Gastroesophageal sphincter (tissue), 3 donors: ENCODE results near the gene CCDC190.

Source experiments
- POLR2A ChIP-seq, 2 donors: fragments of 450-650 bp; IDR thresholded peaks; one replicate each; pipeline ENCODE4 v1.6.1; 2017; ENCODE audit warnings: antibody characterized with exemption in 2 of 2, mild to moderate bottlenecking in 2 of 2, moderate library complexity in 1 of 2
- POLR2AphosphoS5 ChIP-seq: sonication (generic); formaldehyde crosslinking; IDR thresholded peaks from one replicate; pipeline ENCODE4 v1.6.1; 2017; ENCODE audit warnings: antibody characterized with exemption
- TF ChIP-seq, protein P1 (sequence below), 4 experiments: fragments of 200-600 bp in 2 of 4; fragments of 450-650 bp in 2 of 4; sonication (generic) in 1 of 4; IDR thresholded peaks; one replicate each; pipeline ENCODE4 v1.5.1; 2017 to 2019; ENCODE audit warnings: antibody characterized with exemption in 4 of 4, mild to moderate bottlenecking in 2 of 4, moderate library complexity in 2 of 4

DNA sequence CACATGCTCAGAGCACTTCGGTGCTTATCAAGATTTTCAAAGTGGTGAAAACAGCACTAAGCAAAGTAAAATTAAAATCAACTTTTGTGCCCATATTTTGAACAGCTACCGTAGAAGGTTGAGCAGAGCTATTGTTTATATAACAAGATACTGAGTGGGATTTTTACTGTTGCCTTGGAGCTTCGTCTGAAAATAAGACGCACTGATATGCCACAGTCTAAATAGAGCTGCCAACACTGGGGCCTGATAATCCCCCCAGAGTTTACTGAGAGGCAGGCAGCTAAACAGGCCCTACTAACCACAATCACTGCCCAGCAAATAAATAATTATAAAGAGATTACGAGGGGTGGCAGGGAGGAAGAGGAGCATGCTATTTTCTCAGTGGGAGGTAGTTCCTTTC lies 650 bp upstream of the CCDC190 start:
- TF ChIP-seq, protein P1, sequence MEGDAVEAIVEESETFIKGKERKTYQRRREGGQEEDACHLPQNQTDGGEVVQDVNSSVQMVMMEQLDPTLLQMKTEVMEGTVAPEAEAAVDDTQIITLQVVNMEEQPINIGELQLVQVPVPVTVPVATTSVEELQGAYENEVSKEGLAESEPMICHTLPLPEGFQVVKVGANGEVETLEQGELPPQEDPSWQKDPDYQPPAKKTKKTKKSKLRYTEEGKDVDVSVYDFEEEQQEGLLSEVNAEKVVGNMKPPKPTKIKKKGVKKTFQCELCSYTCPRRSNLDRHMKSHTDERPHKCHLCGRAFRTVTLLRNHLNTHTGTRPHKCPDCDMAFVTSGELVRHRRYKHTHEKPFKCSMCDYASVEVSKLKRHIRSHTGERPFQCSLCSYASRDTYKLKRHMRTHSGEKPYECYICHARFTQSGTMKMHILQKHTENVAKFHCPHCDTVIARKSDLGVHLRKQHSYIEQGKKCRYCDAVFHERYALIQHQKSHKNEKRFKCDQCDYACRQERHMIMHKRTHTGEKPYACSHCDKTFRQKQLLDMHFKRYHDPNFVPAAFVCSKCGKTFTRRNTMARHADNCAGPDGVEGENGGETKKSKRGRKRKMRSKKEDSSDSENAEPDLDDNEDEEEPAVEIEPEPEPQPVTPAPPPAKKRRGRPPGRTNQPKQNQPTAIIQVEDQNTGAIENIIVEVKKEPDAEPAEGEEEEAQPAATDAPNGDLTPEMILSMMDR (IDR thresholded peaks at IDR 0.05) = no peak
- TF ChIP-seq POLR2AphosphoS5 (no peak), POLR2A (IDR thresholded peaks at IDR 0.05) (no peak)
